Skin epidermis (tissue), 12 donors: ENCODE results near the gene KRTAP21-3.
"Not testable (repeated sequence)": the region's sequence is repeated elsewhere in the genome, so short reads cannot be mapped to it uniquely, and the experiment has no call there.

ENCODE experiments used
- H3K27ac ChIP-seq, 21 experiments: fragments of 200-600 bp; sonication (generic) in 11 of 21; one replicate each; pipeline ENCODE4 v1.5.0; 2020; ENCODE audit warnings: mild to moderate bottlenecking in 3 of 21, inconsistent platforms in 2 of 21, moderate library complexity in 2 of 21
- H3K4me3 ChIP-seq, 7 experiments: fragments of 200-600 bp; sonication (generic) in 2 of 7; one replicate each; pipeline ENCODE4 v1.5.0; 2020; ENCODE audit warnings: inconsistent platforms in 2 of 7, mild to moderate bottlenecking in 2 of 7, moderate library complexity in 1 of 7

Gene KRTAP21-3

GRCh38 chr21:30718239-30718909 is at the start of gene KRTAP21-3:
KRTAP21-3 (minus strand) TSS chr21:30718777; CDS start chr21:30718759, 18 bp downstream.
- Histone ChIP-seq H3K4me3 (no peak within 1 kb of the TSS), H3K27ac (no peak within 1 kb of the TSS)

GRCh38 chr21:30760776-30761175 is 42.2 kb upstream of the KRTAP21-3 start:
- H3K27ac ChIP-seq, result no peak overlapping the region

GRCh38 chr21:30758306-30758705 is 39.7 kb upstream of the KRTAP21-3 start:
- no peak overlapping the region for H3K27ac ChIP-seq
- H3K4me3 ChIP-seq, result no peak overlapping the region

More at GRCh38 chr21:30760776-30761175, 42.2 kb upstream of the KRTAP21-3 start:
- H3K4me3 ChIP-seq, result no peak overlapping the region

GRCh38 chr21:30755328-30755727 is 36.8 kb upstream of the KRTAP21-3 start, which contains the start of gene KRTAP21-1:
KRTAP21-1 (minus strand) TSS chr21:30755428; CDS start chr21:30755378, 50 bp downstream.
- not testable (repeated sequence) for H3K27ac ChIP-seq, H3K4me3 ChIP-seq

- Histone ChIP-seq H3K4me3 (no peak within 1 kb of the TSS), H3K27ac (no peak within 1 kb of the TSS)
Measured at GRCh38 chr21:30747159-30747558, 28.6 kb upstream of the KRTAP21-3 start, which contains the start of gene KRTAP21-2. KRTAP21-2 (minus strand) TSS chr21:30747259; CDS start chr21:30747202, 57 bp downstream.

GRCh38 chr21:30740462-30740861 is 21.9 kb upstream of the KRTAP21-3 start:
- Histone ChIP-seq H3K27ac (no peak overlapping the region), H3K4me3 (no peak overlapping the region)

- Histone ChIP-seq H3K4me3 (no peak overlapping the region), H3K27ac (no peak overlapping the region)
Measured at GRCh38 chr21:30733026-30733425, 14.4 kb upstream of the KRTAP21-3 start.

- Histone ChIP-seq H3K4me3 (no peak overlapping the region), H3K27ac (no peak overlapping the region)
Measured at GRCh38 chr21:30726726-30727125, 8.1 kb upstream of the KRTAP21-3 start.

- H3K27ac ChIP-seq, result no peak overlapping the region
Measured at GRCh38 chr21:30719401-30719800, 824 bp upstream of the KRTAP21-3 start.

GRCh38 chr21:30717105-30717504 is 1.5 kb downstream of the KRTAP21-3 start:
- no peak overlapping the region for H3K4me3 ChIP-seq
- no peak overlapping the region for H3K27ac ChIP-seq

More at GRCh38 chr21:30719401-30719800, 824 bp upstream of the KRTAP21-3 start:
- no peak overlapping the region for H3K4me3 ChIP-seq

GRCh38 chr21:30714946-30715345 is 3.6 kb downstream of the KRTAP21-3 start:
- Histone ChIP-seq H3K27ac (no peak overlapping the region), H3K4me3 (no peak overlapping the region)

- no peak overlapping the region for H3K27ac ChIP-seq
- H3K4me3 ChIP-seq, result no peak overlapping the region
Measured at GRCh38 chr21:30714456-30714855, 4.1 kb downstream of the KRTAP21-3 start.

- H3K4me3 ChIP-seq, result no peak overlapping the region
- H3K27ac ChIP-seq, result no peak overlapping the region
Measured at GRCh38 chr21:30713766-30714165, 4.8 kb downstream of the KRTAP21-3 start.

- H3K27ac ChIP-seq, result no peak overlapping the region
- no peak overlapping the region for H3K4me3 ChIP-seq
Measured at GRCh38 chr21:30710499-30710898, 8.1 kb downstream of the KRTAP21-3 start.

- Histone ChIP-seq H3K4me3 (no peak overlapping the region), H3K27ac (no peak overlapping the region)
Measured at GRCh38 chr21:30707409-30707808, 11.2 kb downstream of the KRTAP21-3 start.

- no peak overlapping the region for H3K27ac ChIP-seq
- H3K4me3 ChIP-seq, result no peak overlapping the region
Measured at GRCh38 chr21:30695956-30696355, 22.6 kb downstream of the KRTAP21-3 start.

GRCh38 chr21:30689822-30690221 is 28.8 kb downstream of the KRTAP21-3 start:
- H3K27ac ChIP-seq, result no peak overlapping the region
- no peak overlapping the region for H3K4me3 ChIP-seq

GRCh38 chr21:30684506-30684905 is 34.1 kb downstream of the KRTAP21-3 start:
- no peak overlapping the region for H3K27ac ChIP-seq

GRCh38 chr21:30680586-30680985 is 38.0 kb downstream of the KRTAP21-3 start:
- no peak overlapping the region for H3K4me3 ChIP-seq
- no peak overlapping the region for H3K27ac ChIP-seq

More at GRCh38 chr21:30684506-30684905, 34.1 kb downstream of the KRTAP21-3 start:
- no peak overlapping the region for H3K4me3 ChIP-seq

GRCh38 chr21:30676737-30677136 is 41.8 kb downstream of the KRTAP21-3 start:
- no peak overlapping the region for H3K4me3 ChIP-seq
- H3K27ac ChIP-seq, result no peak overlapping the region

- no peak overlapping the region for H3K27ac ChIP-seq
- no peak overlapping the region for H3K4me3 ChIP-seq
Measured at GRCh38 chr21:30674312-30674711, 44.3 kb downstream of the KRTAP21-3 start.
